ENCODE measurements around the gene LCE3A. TPM values are rescaled to one million over a fixed set of nuclear protein-coding genes. Genes with fewer than 3 reads are reported as not detected.
"Not testable (repeated sequence)": the region's sequence is repeated elsewhere in the genome, so short reads cannot be mapped to it uniquely, and the experiment has no call there.

LCE3A gene
- total RNA-seq, 1 donor from 2014 or later = not detected

- TF ChIP-seq, protein P1, sequence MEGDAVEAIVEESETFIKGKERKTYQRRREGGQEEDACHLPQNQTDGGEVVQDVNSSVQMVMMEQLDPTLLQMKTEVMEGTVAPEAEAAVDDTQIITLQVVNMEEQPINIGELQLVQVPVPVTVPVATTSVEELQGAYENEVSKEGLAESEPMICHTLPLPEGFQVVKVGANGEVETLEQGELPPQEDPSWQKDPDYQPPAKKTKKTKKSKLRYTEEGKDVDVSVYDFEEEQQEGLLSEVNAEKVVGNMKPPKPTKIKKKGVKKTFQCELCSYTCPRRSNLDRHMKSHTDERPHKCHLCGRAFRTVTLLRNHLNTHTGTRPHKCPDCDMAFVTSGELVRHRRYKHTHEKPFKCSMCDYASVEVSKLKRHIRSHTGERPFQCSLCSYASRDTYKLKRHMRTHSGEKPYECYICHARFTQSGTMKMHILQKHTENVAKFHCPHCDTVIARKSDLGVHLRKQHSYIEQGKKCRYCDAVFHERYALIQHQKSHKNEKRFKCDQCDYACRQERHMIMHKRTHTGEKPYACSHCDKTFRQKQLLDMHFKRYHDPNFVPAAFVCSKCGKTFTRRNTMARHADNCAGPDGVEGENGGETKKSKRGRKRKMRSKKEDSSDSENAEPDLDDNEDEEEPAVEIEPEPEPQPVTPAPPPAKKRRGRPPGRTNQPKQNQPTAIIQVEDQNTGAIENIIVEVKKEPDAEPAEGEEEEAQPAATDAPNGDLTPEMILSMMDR (conservative IDR thresholded peaks at IDR 0.05; ENCODE audit: low read depth, low read length) = no peak
- no peak for DNase-seq (ENCODE audit: low read depth)
- H3K4me3 ChIP-seq (ENCODE audit: low read depth, low read length) = no peak within 1 kb of the TSS
Observed at GRCh38 chr1:152580433-152580832, 42.5 kb downstream of the LCE3A start, which contains the start of gene LCE3D. TSS of gene LCE3D (minus strand) at chr1:152580516. CDS start at chr1:152579936, 580 bp downstream.

DNA sequence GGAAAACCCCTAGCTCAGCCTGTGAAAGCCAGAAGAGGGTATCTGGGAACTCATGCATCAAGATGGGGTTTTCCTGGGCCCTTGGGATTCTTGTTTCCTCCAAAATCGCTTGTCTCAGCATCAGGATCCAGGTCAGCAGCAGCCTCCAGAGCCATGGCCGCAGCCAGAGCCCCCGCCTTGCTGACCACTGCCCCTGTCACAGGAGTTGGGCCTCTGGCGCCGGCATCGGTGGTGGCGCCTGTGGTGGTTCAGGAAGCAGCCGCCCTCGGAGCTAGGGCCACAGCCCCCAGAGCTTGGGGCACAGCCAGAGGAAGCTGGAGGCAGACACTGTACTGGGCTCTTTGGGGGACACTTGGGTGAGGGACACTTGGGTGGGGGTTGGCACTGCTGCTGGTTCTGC, 43.4 kb downstream of the LCE3A start:
- DNase-seq (ENCODE audit: low read depth); H3K4me3 ChIP-seq (ENCODE audit: low read depth, low read length): not testable (repeated sequence)

- H3K4me3 ChIP-seq (ENCODE audit: low read depth, low read length) = no peak overlapping the region
- TF ChIP-seq, protein P1 (conservative IDR thresholded peaks at IDR 0.05; ENCODE audit: low read depth, low read length) = no peak
- no peak for DNase-seq (ENCODE audit: low read depth)
Observed at GRCh38 chr1:152577168-152577567, 45.7 kb downstream of the LCE3A start.

Other genes with a start within 250 kb of the LCE3A start
- gene CRNN, start 208.8 kb downstream of the LCE3A start, total RNA-seq = not detected in 2 replicates
- gene LCE5A, start 112.3 kb downstream of the LCE3A start, total RNA-seq = not detected in 2 replicates
- 0.40 TPM in 1 of 2 replicates, not detected in the other for gene CRCT1, start 108.6 kb downstream of the LCE3A start, total RNA-seq
- not detected in 2 replicates for gene LCE3E, start 56.3 kb downstream of the LCE3A start, total RNA-seq
- gene LCE3D, start 42.6 kb downstream of the LCE3A start, total RNA-seq = not detected in 2 replicates
- not detected in 2 replicates for gene LCE3C, start 22.9 kb downstream of the LCE3A start, total RNA-seq
- gene LCE3B, start 9.3 kb downstream of the LCE3A start, total RNA-seq = not detected in 2 replicates
- gene LCE2D, start 40.3 kb upstream of the LCE3A start, total RNA-seq = not detected in 2 replicates
- not detected in 2 replicates for gene LCE2C, start 52.2 kb upstream of the LCE3A start, total RNA-seq
- gene LCE2B, start 63.0 kb upstream of the LCE3A start, total RNA-seq = not detected in 2 replicates
- gene LCE2A, start 75.2 kb upstream of the LCE3A start, total RNA-seq = not detected in 2 replicates
- not detected in 2 replicates for gene LCE4A, start 85.1 kb upstream of the LCE3A start, total RNA-seq
- not detected in 2 replicates for gene KPRP, start 134.9 kb upstream of the LCE3A start, total RNA-seq
- gene LCE1F, start 152.0 kb upstream of the LCE3A start, total RNA-seq = not detected in 2 replicates
- gene LCE1E, start 163.2 kb upstream of the LCE3A start, total RNA-seq = not detected in 2 replicates
- gene LCE1D, start 173.6 kb upstream of the LCE3A start, total RNA-seq = not detected in 2 replicates
- gene LCE1C, start 183.5 kb upstream of the LCE3A start, total RNA-seq = not detected in 2 replicates
- gene LCE1B, start 188.9 kb upstream of the LCE3A start, total RNA-seq = not detected in 2 replicates
- gene LCE1A, start 204.4 kb upstream of the LCE3A start, total RNA-seq = not detected in 2 replicates
- gene LCE6A, start 219.8 kb upstream of the LCE3A start, total RNA-seq = not detected in 2 replicates
- gene LCE7A, start 236.9 kb upstream of the LCE3A start, total RNA-seq = not detected in 2 replicates